A549 (cell line): ENCODE results near the gene HUNK. TPM values are rescaled to one million over a fixed set of nuclear protein-coding genes. Genes with fewer than 3 reads are reported as not detected.

Experiments
- ATAC-seq, 2 experiments: fragments of 200-7000 bp in 1 of 2; fragments of >200 bp in 1 of 2; cut with Nextera tagmentation in 1 of 2; cut with Tn5 transposase in 1 of 2; 3 replicates each; pipeline versions ENCODE4 v1.8.0 to v1.9.1; 2018 to 2020; ENCODE audit warnings: mild to moderate bottlenecking in 1 of 2, moderate library complexity in 1 of 2
- CTCF ChIA-PET: fragments of 300-600 bp; sonication (Branson Sonifier 250); formaldehyde crosslinking; extraction: SDS; loops from one replicate; lab custom pipeline; 2021; ENCODE audit warnings: antibody characterized with exemption, inconsistent platforms; lab: Yijun Ruan, JAX
- POLR2A ChIA-PET: fragments of 350-600 bp; formaldehyde crosslinking; extraction: SDS; loops from one replicate; lab custom pipeline; 2021; ENCODE audit warnings: antibody characterized with exemption, inconsistent platforms; lab: Yijun Ruan, JAX
- DNase-seq, 2 experiments: peaks; one replicate each; pipeline versions ENCODE4 v3.0.0 to v3.0.0-alpha.2; 2011 to 2016; ENCODE audit warnings: low read depth in 1 of 2, low spot score in 1 of 2
- FAIRE-seq: peaks from 2 replicates; lab custom pipeline; 2011; peaks lifted over from hg19 to GRCh38; lab: Jason Lieb, UNC
- H3K27ac ChIP-seq, 2 experiments: fragments of >200 bp; sonication (Bioruptor Twin); formaldehyde crosslinking; 3 replicates each; pipeline ENCODE4 v1.5.1; 2016 to 2017
- H3K4me1 ChIP-seq: fragments of >200 bp; sonication (Bioruptor Twin); formaldehyde crosslinking; 3 replicates; pipeline ENCODE4 v1.6.1; 2016
- H3K4me2 ChIP-seq: fragments of >200 bp; sonication (Bioruptor Twin); formaldehyde crosslinking; 3 replicates; pipeline ENCODE4 v1.6.1; 2016
- H3K4me3 ChIP-seq: fragments of >200 bp; sonication (Bioruptor Twin); formaldehyde crosslinking; 3 replicates; pipeline ENCODE4 v1.5.1; 2016
- H3K9me3 ChIP-seq: fragments of >200 bp; sonication (Bioruptor Twin); formaldehyde crosslinking; 3 replicates; pipeline ENCODE4 v1.6.1; 2016
- BCL3 ChIP-seq: fragments of >200 bp; sonication (Bioruptor Twin); formaldehyde crosslinking; IDR thresholded peaks from 3 replicates; pipeline ENCODE4 v1.6.1; 2016
- BHLHE40 ChIP-seq: IDR thresholded peaks from 2 replicates; pipeline ENCODE4 v1.6.1; 2012; ENCODE audit warnings: low read depth, low read length, inconsistent platforms
- CBX2 ChIP-seq: fragments of 200-600 bp; sonication (generic); IDR thresholded peaks from 2 replicates; pipeline ENCODE4 v1.6.1; 2016; ENCODE audit warnings: low read depth, mild to moderate bottlenecking, borderline replicate concordance
- CHD2 ChIP-seq: fragments of 150-350 bp; IDR thresholded peaks from 2 replicates; pipeline ENCODE4 v1.6.1; 2014; ENCODE audit warnings: low read length; ENCODE audit not compliant: partially characterized antibody
- CHD4 ChIP-seq: fragments of 200-600 bp; sonication (generic); IDR thresholded peaks from 2 replicates; pipeline ENCODE4 v1.6.1; 2016; ENCODE audit warnings: antibody characterized with exemption, mild to moderate bottlenecking, borderline replicate concordance
- ESRRA ChIP-seq: fragments of 150-350 bp; IDR thresholded peaks from 2 replicates; pipeline ENCODE4 v1.6.1; 2014; ENCODE audit warnings: mild to moderate bottlenecking, low read length, borderline replicate concordance
- FOXS1 ChIP-seq: fragments of 250-450 bp; sonication (Bioruptor Pico); IDR thresholded peaks from 2 replicates; pipeline ENCODE4 v1.5.0; 2020; ENCODE audit warnings: mild to moderate bottlenecking, moderate library complexity
- HOXB13 ChIP-seq: fragments of 250-450 bp; sonication (Bioruptor Pico); IDR thresholded peaks from 2 replicates; pipeline ENCODE4 v1.5.0; 2020; ENCODE audit warnings: low read depth, mild to moderate bottlenecking, moderate library complexity
- KDM1A ChIP-seq: fragments of 200-600 bp; sonication (generic); IDR thresholded peaks from 2 replicates; pipeline ENCODE4 v1.6.1; 2016; ENCODE audit warnings: low read depth, mild to moderate bottlenecking
- MAX ChIP-seq: IDR thresholded peaks from 2 replicates; pipeline ENCODE4 v1.6.1; 2012
- MAZ ChIP-seq: fragments of 150-350 bp; IDR thresholded peaks from 2 replicates; pipeline ENCODE4 v1.6.1; 2014; ENCODE audit warnings: antibody characterized with exemption, low read depth, low read length, borderline replicate concordance
- NR3C1 ChIP-seq: fragments of >200 bp; sonication (Bioruptor Twin); formaldehyde crosslinking; IDR thresholded peaks from 3 replicates; pipeline ENCODE4 v1.6.1; 2017
- PHF8 ChIP-seq: fragments of 200-600 bp; sonication (generic); IDR thresholded peaks from 2 replicates; pipeline ENCODE4 v1.6.1; 2016; ENCODE audit warnings: low read depth, mild to moderate bottlenecking, antibody characterized with exemption, moderate library complexity, borderline replicate concordance
- POLR2A ChIP-seq: IDR thresholded peaks from 2 replicates; pipeline ENCODE4 v1.6.1; 2012; ENCODE audit warnings: mild to moderate bottlenecking, low read length
- POLR2AphosphoS2 ChIP-seq: conservative IDR thresholded peaks from 2 replicates; pipeline ENCODE4 v1.6.1; 2012; ENCODE audit warnings: low read length, improper control_type of control experiment, inconsistent platforms
- RAD21 ChIP-seq, 2 experiments: fragments of >200 bp in 1 of 2; sonication (Bioruptor Twin) in 1 of 2; formaldehyde crosslinking in 1 of 2; IDR thresholded peaks in 1 of 2; conservative IDR thresholded peaks in 1 of 2; 2 replicates in 1 of 2; 3 replicates in 1 of 2; pipeline ENCODE4 v1.6.1; 2012 to 2018; ENCODE audit warnings: inconsistent platforms in 1 of 2
- RCOR1 ChIP-seq: fragments of 150-350 bp; IDR thresholded peaks from 2 replicates; pipeline ENCODE4 v1.6.1; 2014; ENCODE audit warnings: antibody characterized with exemption, low read length, low read depth
- SMC3 ChIP-seq: fragments of >200 bp; sonication (Bioruptor Twin); formaldehyde crosslinking; IDR thresholded peaks from 3 replicates; pipeline ENCODE4 v1.6.1; 2018; ENCODE audit warnings: inconsistent platforms
- TFCP2L1 ChIP-seq: fragments of 250-450 bp; sonication (Bioruptor Pico); IDR thresholded peaks from 2 replicates; pipeline ENCODE4 v1.5.0; 2021; ENCODE audit warnings: mild to moderate bottlenecking
- USF2 ChIP-seq: fragments of 450-650 bp; IDR thresholded peaks from 2 replicates; pipeline ENCODE4 v1.6.1; 2014; ENCODE audit warnings: antibody characterized with exemption
- ZC3H11A ChIP-seq: fragments of 450-650 bp; IDR thresholded peaks from 2 replicates; pipeline ENCODE4 v1.6.1; 2014; ENCODE audit warnings: antibody characterized with exemption, mild to moderate bottlenecking
- WGBS: methylation state at CpG from one replicate; pipeline ENCODE4 v1.1.6; 2017; ENCODE audit errors: missing lambda C conversion rate; 5-methylcytosine and 5-hydroxymethylcytosine counted together
- polyA plus RNA-seq, 4 experiments: library from polyadenylated mRNA; depleted of rRNA in 3 of 4; stranded (reverse); fragments of >200 nt; fragmentation: RNase III in 1 of 4; extraction: RNeasy Plus Mini Kit Qiagen cat#74134 plus additional on column Dnase treatment in 1 of 4; gene quantifications; 2 replicates in 3 of 4; 3 replicates in 1 of 4; pipeline ENCODE4 v1.2.3, GENCODE V29; 2011 to 2017
- TF ChIP-seq, protein P1 (sequence below): fragments of >200 bp; sonication (Bioruptor Twin); formaldehyde crosslinking; IDR thresholded peaks from 3 replicates; pipeline ENCODE4 v1.5.1; 2016

The HUNK gene
- polyA plus RNA-seq, 2 of the 4 experiments (the other 2 are of a cell fraction), result 0.44 to 0.52 TPM

- 65% methylated on average over 11 of the region's 11 CpGs for WGBS
- no peak for FAIRE-seq
Measured at GRCh38 chr21:31865429-31865970, 7.3 kb upstream of the HUNK start.

GRCh38 chr21:31866077-31866511, 6.7 kb upstream of the HUNK start:
- POLR2A ChIA-PET, result no interaction called here
- CTCF ChIA-PET, result interaction anchor here (0.6 to 2.7 kb wide), 14 partner anchors 9 to 396 kb away, joined by 3 to 16 read pairs (median 3); no protein-coding TSS in a partner anchor
- Histone ChIP-seq H3K4me2 (no peak overlapping the region), H3K9me3 (no peaks in the 10 kb centered on the region), H3K4me3 (no peak overlapping the region), H3K27ac (no peak overlapping the region), H3K4me1 (no peaks in the 10 kb centered on the region)
- FAIRE-seq (no peak), ATAC-seq (peak; percentile 91 to 99), DNase-seq (peak; percentile 62 to 80)
- WGBS, result 38% methylated on average over 10 of the region's 15 CpGs
- TF ChIP-seq, protein P1, sequence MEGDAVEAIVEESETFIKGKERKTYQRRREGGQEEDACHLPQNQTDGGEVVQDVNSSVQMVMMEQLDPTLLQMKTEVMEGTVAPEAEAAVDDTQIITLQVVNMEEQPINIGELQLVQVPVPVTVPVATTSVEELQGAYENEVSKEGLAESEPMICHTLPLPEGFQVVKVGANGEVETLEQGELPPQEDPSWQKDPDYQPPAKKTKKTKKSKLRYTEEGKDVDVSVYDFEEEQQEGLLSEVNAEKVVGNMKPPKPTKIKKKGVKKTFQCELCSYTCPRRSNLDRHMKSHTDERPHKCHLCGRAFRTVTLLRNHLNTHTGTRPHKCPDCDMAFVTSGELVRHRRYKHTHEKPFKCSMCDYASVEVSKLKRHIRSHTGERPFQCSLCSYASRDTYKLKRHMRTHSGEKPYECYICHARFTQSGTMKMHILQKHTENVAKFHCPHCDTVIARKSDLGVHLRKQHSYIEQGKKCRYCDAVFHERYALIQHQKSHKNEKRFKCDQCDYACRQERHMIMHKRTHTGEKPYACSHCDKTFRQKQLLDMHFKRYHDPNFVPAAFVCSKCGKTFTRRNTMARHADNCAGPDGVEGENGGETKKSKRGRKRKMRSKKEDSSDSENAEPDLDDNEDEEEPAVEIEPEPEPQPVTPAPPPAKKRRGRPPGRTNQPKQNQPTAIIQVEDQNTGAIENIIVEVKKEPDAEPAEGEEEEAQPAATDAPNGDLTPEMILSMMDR, result peak; percentile 67
- TF ChIP-seq SMC3, result peak; percentile 75
- peak; percentile 59 to 62 for TF ChIP-seq RAD21 (conservative IDR thresholded peaks at IDR 0.05 in 1 of 2, IDR thresholded peaks at IDR 0.05 in 1 of 2)
- no peak for TF ChIP-seq ESRRA

More at GRCh38 chr21:31865429-31865970, 7.3 kb upstream of the HUNK start:
- ChIA-PET POLR2A (no interaction called here), CTCF (interaction anchor here (0.6 to 2.6 kb wide), 8 partner anchors 9 to 397 kb away, joined by 3 to 9 read pairs (median 3); no protein-coding TSS in a partner anchor)
- no peak for DNase-seq
- no peak overlapping the region for H3K4me2 ChIP-seq
- no peaks in the 10 kb centered on the region for H3K4me1 ChIP-seq
- no peak for TF ChIP-seq FOXS1 (CRISPR knock-in tag)
- no peak for TF ChIP-seq BHLHE40
- TF ChIP-seq USF2, result no peak
- TF ChIP-seq POLR2AphosphoS2, result no peak
- no peak for TF ChIP-seq CBX2
- TF ChIP-seq NR3C1, result no peak
- TF ChIP-seq BCL3, result no peak
- TF ChIP-seq HOXB13 (CRISPR knock-in tag), result no peak
- TF ChIP-seq PHF8, result no peak
- TF ChIP-seq POLR2A, result no peak
- no peak for TF ChIP-seq MAZ
- no peak for TF ChIP-seq CHD2
- TF ChIP-seq, protein P1, result no peak
- no peak for TF ChIP-seq KDM1A
- no peak for TF ChIP-seq TFCP2L1 (CRISPR knock-in tag)
- TF ChIP-seq ZC3H11A, result no peak
- no peak for TF ChIP-seq CHD4
- TF ChIP-seq MAX, result no peak
- TF ChIP-seq ESRRA, result no peak
- TF ChIP-seq RCOR1, result no peak
- ATAC-seq, result no peak
- no peak overlapping the region for H3K27ac ChIP-seq
- H3K4me3 ChIP-seq, result no peak overlapping the region
- H3K9me3 ChIP-seq, result no peaks in the 10 kb centered on the region
